Body of pancreas (tissue), 4 donors: ENCODE data around the gene ATP13A2. TPM values are rescaled to one million over a fixed set of nuclear protein-coding genes. Genes with fewer than 3 reads are reported as not detected.

Experiments used
- ATAC-seq: fragments of 150-250 bp; one replicate; pipeline ENCODE4 v1.9.1; 2016
- DNase-seq, 4 donors: peaks; one replicate each; pipeline ENCODE4 v3.0.0-alpha.2; 2019
- H3K27ac ChIP-seq, 4 donors: fragments of 200-600 bp; sonication (generic); 1 replicate in 3 of 4; 2 replicates in 1 of 4; pipeline versions ENCODE4 v1.5.1 to v1.6.1; 2016 to 2019; ENCODE audit warnings: mild to moderate bottlenecking in 1 of 4, mixed read lengths in 1 of 4, moderate library complexity in 1 of 4
- H3K27me3 ChIP-seq, 2 donors: fragments of 200-600 bp; sonication (generic); one replicate each; pipeline ENCODE4 v1.6.0; 2016; ENCODE audit warnings: mild to moderate bottlenecking in 1 of 2
- H3K36me3 ChIP-seq, 2 donors: fragments of 200-600 bp; sonication (generic); replicated peaks in 1 of 2; 2 replicates each; pipeline ENCODE4 v1.5.1; 2016; ENCODE audit warnings: low read depth in 2 of 2; ENCODE audit not compliant: insufficient read depth in 1 of 2
- H3K4me1 ChIP-seq: fragments of 200-600 bp; sonication (generic); one replicate; pipeline ENCODE4 v1.6.0; 2016
- H3K4me3 ChIP-seq, 2 donors: fragments of 200-600 bp; sonication (generic); 1 replicate in 1 of 2; 2 replicates in 1 of 2; pipeline ENCODE4 v1.5.1; 2016 to 2019
- H3K9me3 ChIP-seq, 3 donors: fragments of 200-600 bp; sonication (generic); 1 replicate in 2 of 3; 2 replicates in 1 of 3; pipeline ENCODE4 v1.5.1; 2016
- POLR2A ChIP-seq, 3 donors: fragments of 450-650 bp; IDR thresholded peaks; one replicate each; pipeline ENCODE4 v1.6.1; 2016; ENCODE audit warnings: antibody characterized with exemption in 3 of 3, mild to moderate bottlenecking in 2 of 3
- WGBS, 2 donors: methylation state at CpG; one replicate each; pipeline ENCODE4 v1.1.5; 2017; 5-methylcytosine and 5-hydroxymethylcytosine counted together
- intact Hi-C: fragments of 100-400 bp; cut with DNase I; formaldehyde crosslinking; loops from one replicate; pipeline ENCODE4 v1.15.1; 2023
- total RNA-seq, 2 donors: library from RNA; depleted of rRNA; stranded (reverse); fragments of >200 nt; gene quantifications; one replicate each; pipeline ENCODE4 v1.1.0, GENCODE V29; 2016
- TF ChIP-seq, protein P1 (sequence below), 7 experiments: fragments of 450-650 bp in 4 of 7; fragments of 200-600 bp in 3 of 7; sonication (generic) in 3 of 7; IDR thresholded peaks; one replicate each; pipeline ENCODE4 v1.5.1; 2016 to 2019; ENCODE audit warnings: antibody characterized with exemption in 7 of 7

The ATP13A2 gene
- total RNA-seq, 2 donors from 2014 or later, result 56.8 to 61.0 TPM

DNA sequence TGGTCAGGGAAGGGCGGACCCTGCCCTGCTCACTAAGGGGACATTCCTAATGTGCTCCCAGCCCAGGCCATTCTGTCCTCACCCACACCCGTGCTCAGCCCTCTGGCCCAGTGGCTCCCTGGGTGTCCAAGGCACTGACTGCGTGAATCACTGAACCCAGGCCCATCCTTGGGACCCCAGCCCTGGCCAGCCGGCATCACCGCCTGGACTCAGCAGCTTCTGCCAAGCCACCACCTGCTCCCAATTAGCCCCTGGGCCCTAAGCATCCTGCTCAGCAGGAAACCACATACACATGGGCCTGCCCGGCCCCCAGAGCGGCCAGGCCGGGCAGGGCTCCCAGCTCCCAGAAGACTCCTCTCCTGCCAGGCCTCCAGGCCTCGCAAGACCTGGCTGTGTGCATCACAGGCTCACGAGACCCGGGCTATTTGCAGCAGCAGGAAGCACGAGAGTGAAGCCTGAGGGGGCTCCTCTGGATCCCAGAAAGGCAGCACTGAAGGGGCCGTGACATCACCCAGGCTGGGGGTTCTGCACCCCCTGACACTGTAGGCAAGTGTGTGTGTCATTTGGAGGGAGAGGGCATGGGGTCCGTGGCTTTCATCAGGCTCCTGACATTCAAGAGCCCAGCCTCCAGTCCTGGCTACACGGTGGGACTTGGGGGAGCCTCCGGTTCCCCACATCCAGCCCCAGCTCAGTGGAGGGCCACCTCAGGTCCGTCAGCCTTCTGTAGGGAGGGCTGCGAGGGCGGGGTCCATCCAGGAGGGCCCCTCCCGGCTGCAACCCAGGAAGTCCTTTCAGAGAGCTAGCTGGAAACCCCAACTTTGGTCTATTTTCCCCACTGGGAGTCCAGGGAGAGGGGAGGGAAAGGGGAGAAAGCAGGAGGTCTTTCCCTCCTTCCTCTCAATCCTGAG lies 32.9 kb downstream of the ATP13A2 start:
- H3K27ac ChIP-seq, result no peak overlapping the region
- 72 to 100% methylated on average over 4 to 19 of the region's 20 CpGs for WGBS, 2 donors
- no peak for TF ChIP-seq POLR2A (IDR thresholded peaks at IDR 0.05)
- TF ChIP-seq, protein P1, sequence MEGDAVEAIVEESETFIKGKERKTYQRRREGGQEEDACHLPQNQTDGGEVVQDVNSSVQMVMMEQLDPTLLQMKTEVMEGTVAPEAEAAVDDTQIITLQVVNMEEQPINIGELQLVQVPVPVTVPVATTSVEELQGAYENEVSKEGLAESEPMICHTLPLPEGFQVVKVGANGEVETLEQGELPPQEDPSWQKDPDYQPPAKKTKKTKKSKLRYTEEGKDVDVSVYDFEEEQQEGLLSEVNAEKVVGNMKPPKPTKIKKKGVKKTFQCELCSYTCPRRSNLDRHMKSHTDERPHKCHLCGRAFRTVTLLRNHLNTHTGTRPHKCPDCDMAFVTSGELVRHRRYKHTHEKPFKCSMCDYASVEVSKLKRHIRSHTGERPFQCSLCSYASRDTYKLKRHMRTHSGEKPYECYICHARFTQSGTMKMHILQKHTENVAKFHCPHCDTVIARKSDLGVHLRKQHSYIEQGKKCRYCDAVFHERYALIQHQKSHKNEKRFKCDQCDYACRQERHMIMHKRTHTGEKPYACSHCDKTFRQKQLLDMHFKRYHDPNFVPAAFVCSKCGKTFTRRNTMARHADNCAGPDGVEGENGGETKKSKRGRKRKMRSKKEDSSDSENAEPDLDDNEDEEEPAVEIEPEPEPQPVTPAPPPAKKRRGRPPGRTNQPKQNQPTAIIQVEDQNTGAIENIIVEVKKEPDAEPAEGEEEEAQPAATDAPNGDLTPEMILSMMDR (IDR thresholded peaks at IDR 0.05), result no peak
- no peaks in the 10 kb centered on the region for H3K36me3 ChIP-seq
- peaks cover 6% of the 10 kb centered on the region for H3K4me1 ChIP-seq
- no peak overlapping the region for H3K4me3 ChIP-seq
- ATAC-seq (no peak), DNase-seq (peak in 3 of 4 donors; percentile 13 to 45 (median 28))
- intact Hi-C loops, result loop anchor here (10.0 kb wide), 1 partner anchor 46 kb away; no protein-coding TSS in a partner anchor
- no peaks in the 10 kb centered on the region for H3K9me3 ChIP-seq
- no peaks in the 10 kb centered on the region for H3K27me3 ChIP-seq

DNA sequence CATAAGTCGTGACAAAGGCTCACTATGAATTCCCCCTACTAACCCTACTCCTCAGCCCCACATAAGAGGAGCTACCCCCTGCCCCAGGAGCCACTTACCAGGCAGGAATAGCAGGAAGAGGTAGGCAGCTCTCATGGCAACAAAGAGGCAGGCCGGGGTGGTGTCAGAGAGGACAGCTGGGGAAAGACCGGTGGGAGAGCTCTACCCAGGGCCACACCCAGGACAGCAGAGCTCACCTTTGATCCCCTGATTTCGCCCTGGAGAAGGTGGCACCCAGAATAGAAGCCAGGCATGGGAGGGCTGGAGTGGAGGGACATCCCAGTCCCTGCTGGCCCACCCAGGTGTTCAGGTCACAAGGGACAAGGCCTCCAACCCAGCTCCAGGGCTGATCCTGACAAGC lies 33.6 kb downstream of the ATP13A2 start:
- 77 to 86% methylated on average over 2 to 4 of the region's 4 CpGs for WGBS, 2 donors
- Histone ChIP-seq H3K4me3 (no peak overlapping the region), H3K36me3 (no peaks in the 10 kb centered on the region)

DNA sequence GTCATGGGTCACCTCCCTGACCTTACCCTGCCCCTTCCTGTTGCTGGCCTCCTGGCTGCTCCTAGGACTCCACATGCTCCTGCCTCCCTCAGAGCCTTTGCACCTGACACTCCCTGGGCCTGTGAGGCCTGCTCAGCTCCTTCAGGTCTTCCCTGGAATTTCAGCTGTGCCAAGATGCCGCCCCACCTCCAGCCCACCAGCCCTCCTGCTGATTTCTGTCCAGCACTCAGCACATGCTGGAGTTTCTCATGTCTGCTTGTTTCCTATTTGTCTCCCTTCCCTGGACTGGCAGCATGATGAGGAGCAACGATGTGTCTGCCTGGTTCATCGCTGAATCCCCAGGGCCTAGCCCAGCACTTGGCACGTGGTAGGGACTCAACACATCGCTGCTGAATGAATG lies 34.4 kb downstream of the ATP13A2 start:
- TF ChIP-seq, protein P1 (IDR thresholded peaks at IDR 0.05), result no peak
- TF ChIP-seq POLR2A (IDR thresholded peaks at IDR 0.05), result no peak
- WGBS, 2 donors, result 88 to 100% methylated on average over 5 of the region's 5 CpGs
- Histone ChIP-seq H3K4me1 (peaks cover 6% of the 10 kb centered on the region), H3K27ac (no peak overlapping the region), H3K9me3 (no peaks in the 10 kb centered on the region), H3K27me3 (no peaks in the 10 kb centered on the region), H3K4me3 (no peak overlapping the region), H3K36me3 (no peaks in the 10 kb centered on the region)
- ATAC-seq, result no peak
- intact Hi-C loops, result loop anchor here (10.0 kb wide), 1 partner anchor 47 kb away; no protein-coding TSS in a partner anchor
- DNase-seq, result no peak

More for the DNA sequence above, 33.6 kb downstream of the ATP13A2 start:
- Histone ChIP-seq H3K4me1 (peaks cover 6% of the 10 kb centered on the region), H3K9me3 (no peaks in the 10 kb centered on the region), H3K27ac (no peak overlapping the region), H3K27me3 (no peaks in the 10 kb centered on the region)
- DNase-seq (no peak), ATAC-seq (no peak)
- TF ChIP-seq, protein P1 (IDR thresholded peaks at IDR 0.05), result no peak
- TF ChIP-seq POLR2A (IDR thresholded peaks at IDR 0.05), result no peak
- intact Hi-C loops, result loop anchor here (10.0 kb wide), 1 partner anchor 47 kb away; no protein-coding TSS in a partner anchor

DNA sequence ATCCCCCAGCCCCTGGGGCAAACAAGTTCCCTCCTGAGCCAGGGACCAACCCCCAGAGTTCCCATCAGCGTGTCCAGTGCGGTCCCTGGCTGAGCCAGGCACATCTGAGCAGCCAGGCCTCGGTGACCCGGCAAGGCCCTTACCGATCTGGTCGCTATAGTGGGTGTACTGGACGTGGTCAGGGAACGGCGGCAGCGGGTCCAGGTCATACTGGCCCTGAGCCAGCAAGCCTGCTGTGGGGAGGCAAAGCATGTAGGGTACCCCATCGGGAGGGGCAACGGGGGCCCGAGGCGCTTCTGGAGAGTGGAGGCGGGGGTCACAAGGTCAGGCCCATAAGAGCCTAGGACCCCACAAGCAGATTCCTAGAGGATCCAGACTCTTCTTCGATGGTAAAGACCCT lies 34.8 kb downstream of the ATP13A2 start:
- intact Hi-C loops, result loop anchor here (10.0 kb wide), 1 partner anchor 48 kb away; no protein-coding TSS in a partner anchor
- no peak for ATAC-seq

More for the DNA sequence above, 34.8 kb downstream of the ATP13A2 start:
- Histone ChIP-seq H3K9me3 (no peaks in the 10 kb centered on the region), H3K27ac (no peak overlapping the region), H3K4me1 (peaks cover 6% of the 10 kb centered on the region), H3K4me3 (no peak overlapping the region), H3K36me3 (no peaks in the 10 kb centered on the region), H3K27me3 (no peaks in the 10 kb centered on the region)
- no peak for TF ChIP-seq POLR2A (IDR thresholded peaks at IDR 0.05)
- TF ChIP-seq, protein P1 (IDR thresholded peaks at IDR 0.05), result no peak
- no peak for DNase-seq
- WGBS, 2 donors, result 87% methylated on average over 16 of the region's 16 CpGs; no CpG with 5 or more reads in 1 of the 2 donors
